NOMO-1 (cell line): ENCODE results near the gene IWS1.
"Not testable (repeated sequence)": the region's sequence is repeated elsewhere in the genome, so short reads cannot be mapped to it uniquely, and the experiment has no call there.

Experiments
- DNase-seq, 2 experiments: peaks; one replicate each; lab custom pipeline; 2025; ENCODE audit not compliant: unreplicated experiment in 2 of 2; lab: John Stamatoyannopoulos, UW

The IWS1 gene

GRCh38 chr2:127561371-127561770 is 35.1 kb upstream of the IWS1 start:
- DNase-seq = no peak

GRCh38 chr2:127560931-127561280 is 34.6 kb upstream of the IWS1 start:
- no peak for DNase-seq

- no peak for DNase-seq
Observed at GRCh38 chr2:127560201-127560930, 34.1 kb upstream of the IWS1 start.

GRCh38 chr2:127559454-127559853 is 33.2 kb upstream of the IWS1 start:
- no peak for DNase-seq

GRCh38 chr2:127558911-127559310 is 32.6 kb upstream of the IWS1 start:
- no peak for DNase-seq

- no peak for DNase-seq
Observed at GRCh38 chr2:127552846-127553245, 26.6 kb upstream of the IWS1 start.

- no peak for DNase-seq
Observed at GRCh38 chr2:127552336-127552735, 26.0 kb upstream of the IWS1 start.

- DNase-seq = no peak
Observed at GRCh38 chr2:127551221-127551930, 25.1 kb upstream of the IWS1 start.

GRCh38 chr2:127546797-127547196 is 20.5 kb upstream of the IWS1 start:
- no peak for DNase-seq

- no peak for DNase-seq
Observed at GRCh38 chr2:127545796-127546195, 19.5 kb upstream of the IWS1 start.

GRCh38 chr2:127545189-127545588 is 18.9 kb upstream of the IWS1 start:
- no peak for DNase-seq

GRCh38 chr2:127543013-127543501 is 16.8 kb upstream of the IWS1 start:
- DNase-seq = not testable (repeated sequence)

- DNase-seq = no peak
Observed at GRCh38 chr2:127542231-127542630, 15.9 kb upstream of the IWS1 start.

GRCh38 chr2:127541809-127542208 is 15.5 kb upstream of the IWS1 start:
- DNase-seq = no peak

- no peak for DNase-seq
Observed at GRCh38 chr2:127537644-127538043, 11.4 kb upstream of the IWS1 start.

- DNase-seq = no peak
Observed at GRCh38 chr2:127536707-127537541, 10.6 kb upstream of the IWS1 start.

GRCh38 chr2:127535918-127536317 is 9.6 kb upstream of the IWS1 start:
- DNase-seq = no peak

GRCh38 chr2:127535422-127535901 is 9.2 kb upstream of the IWS1 start, which contains the start of gene MYO7B:
Gene MYO7B (plus strand): TSS chr2:127535683. CDS start chr2:127559723, 24,040 bp downstream.
- no peak for DNase-seq

- DNase-seq = no peak
Observed at GRCh38 chr2:127532296-127532695, 6.0 kb upstream of the IWS1 start.

- DNase-seq = no peak
Observed at GRCh38 chr2:127531221-127531648, 4.9 kb upstream of the IWS1 start.
